Right renal cortex interstitium (tissue), 3 donors: ENCODE results near the gene TARM1. TPM values are rescaled to one million over a fixed set of nuclear protein-coding genes. Genes with fewer than 3 reads are reported as not detected.
"Not testable (repeated sequence)": the region's sequence is repeated elsewhere in the genome, so short reads cannot be mapped to it uniquely, and the experiment has no call there.

Experiments
- DNase-seq, 3 donors: peaks; one replicate each; pipeline ENCODE4 v3.0.0-alpha.2; 2013; ENCODE audit warnings: low read depth in 3 of 3, low spot score in 2 of 3
- polyA plus RNA-seq, 3 donors: library from polyadenylated mRNA; unstranded; fragments of 120-200 nt; gene quantifications; one replicate each; pipeline ENCODE4 v1.2.1, GENCODE V29; 2013; ENCODE audit not compliant: insufficient read length in 3 of 3

TARM1 gene
- polyA plus RNA-seq, 3 donors: not detected

- DNase-seq: no peak
Observed at GRCh38 chr19:54100561-54100960, 19.4 kb upstream of the TARM1 start, which contains the start of gene OSCAR. Gene OSCAR (minus strand): TSS chr19:54100803. CDS start chr19:54100792, 11 bp downstream.

GRCh38 chr19:54099903-54100255 is 18.7 kb upstream of the TARM1 start:
- DNase-seq: not testable (repeated sequence)

- DNase-seq: no peak
Observed at GRCh38 chr19:54099190-54099902, 18.2 kb upstream of the TARM1 start.

- no peak for DNase-seq
Observed at GRCh38 chr19:54096617-54097106, 15.5 kb upstream of the TARM1 start.

GRCh38 chr19:54095859-54096616 is 14.9 kb upstream of the TARM1 start:
- not testable (repeated sequence) for DNase-seq

GRCh38 chr19:54095136-54095858 is 14.1 kb upstream of the TARM1 start:
- no peak for DNase-seq

GRCh38 chr19:54094426-54095000 is 13.3 kb upstream of the TARM1 start:
- DNase-seq: no peak

- DNase-seq: no peak
Observed at GRCh38 chr19:54084410-54084809, 3.2 kb upstream of the TARM1 start.

- DNase-seq: no peak
Observed at GRCh38 chr19:54077334-54077733, 3.8 kb downstream of the TARM1 start.

GRCh38 chr19:54074851-54075250 is 6.3 kb downstream of the TARM1 start:
- no peak for DNase-seq

GRCh38 chr19:54073829-54074228 is 7.3 kb downstream of the TARM1 start:
- DNase-seq: no peak

- DNase-seq: no peak
Observed at GRCh38 chr19:54069470-54069869, 11.7 kb downstream of the TARM1 start.

- DNase-seq: no peak
Observed at GRCh38 chr19:54063350-54064116, 17.6 kb downstream of the TARM1 start, which contains the start of gene VSTM1. Gene VSTM1 (minus strand): TSS chr19:54063897. CDS start chr19:54063777, 120 bp downstream.

- no peak for DNase-seq
Observed at GRCh38 chr19:54062643-54063042, 18.5 kb downstream of the TARM1 start.

- no peak for DNase-seq
Observed at GRCh38 chr19:54047616-54048015, 33.5 kb downstream of the TARM1 start.

GRCh38 chr19:54045771-54046170 is 35.4 kb downstream of the TARM1 start:
- no peak for DNase-seq

GRCh38 chr19:54042989-54043388 is 38.2 kb downstream of the TARM1 start:
- DNase-seq: no peak

GRCh38 chr19:54041969-54042606 is 39.1 kb downstream of the TARM1 start:
- DNase-seq: no peak

- DNase-seq: no peak
Observed at GRCh38 chr19:54040003-54040402, 41.2 kb downstream of the TARM1 start.

GRCh38 chr19:54036542-54036941 is 44.6 kb downstream of the TARM1 start:
- DNase-seq: not testable (repeated sequence)
